Heart left ventricle (tissue), 16 donors: ENCODE measurements around the gene QPRT. TPM values are rescaled to one million over a fixed set of nuclear protein-coding genes. Genes with fewer than 3 reads are reported as not detected.

Experiments used
- ATAC-seq, 4 donors: fragments of 200-7000 bp; cut with Tn5 transposase; one replicate each; pipeline ENCODE4 v1.9.1; 2020 to 2022; ENCODE audit warnings: moderate library complexity in 4 of 4, mild to moderate bottlenecking in 3 of 4, moderate number of reproducible peaks in 1 of 4
- DNase-seq, 5 donors: peaks; one replicate each; pipeline ENCODE4 v3.0.0-alpha.2; 2020
- H3K27ac ChIP-seq, 12 donors: fragments of 200-600 bp; sonication (generic) in 4 of 12; one replicate each; pipeline versions ENCODE4 v1.5.0 to v1.8.0; 2016 to 2022; ENCODE audit warnings: mild to moderate bottlenecking in 2 of 12
- H3K27me3 ChIP-seq, 9 donors: fragments of 200-600 bp; sonication (generic) in 2 of 9; one replicate each; pipeline versions ENCODE4 v1.5.1 to v1.8.0; 2016 to 2022; ENCODE audit warnings: mild to moderate bottlenecking in 3 of 9
- H3K36me3 ChIP-seq, 9 donors: fragments of 200-600 bp; sonication (generic) in 2 of 9; one replicate each; pipeline versions ENCODE4 v1.5.0 to v1.8.0; 2018 to 2022; ENCODE audit warnings: mild to moderate bottlenecking in 2 of 9
- H3K4me1 ChIP-seq, 12 donors: fragments of 200-600 bp; sonication (generic) in 4 of 12; one replicate each; pipeline versions ENCODE4 v1.5.0 to v1.8.0; 2016 to 2022; ENCODE audit warnings: mild to moderate bottlenecking in 3 of 12
- H3K4me3 ChIP-seq, 12 donors: fragments of 200-600 bp; sonication (generic) in 4 of 12; one replicate each; pipeline versions ENCODE4 v1.5.0 to v1.8.0; 2017 to 2022; ENCODE audit warnings: mild to moderate bottlenecking in 9 of 12, moderate library complexity in 4 of 12
- H3K9me3 ChIP-seq, 12 donors: fragments of 200-600 bp; sonication (generic) in 4 of 12; one replicate each; pipeline versions ENCODE4 v1.5.0 to v1.8.0; 2016 to 2022; ENCODE audit warnings: mild to moderate bottlenecking in 1 of 12
- POLR2A ChIP-seq, 2 donors: fragments of 450-650 bp; IDR thresholded peaks; one replicate each; pipeline ENCODE4 v1.6.1; 2017; ENCODE audit warnings: antibody characterized with exemption in 2 of 2, mild to moderate bottlenecking in 2 of 2, moderate library complexity in 2 of 2
- WGBS, 4 donors: extraction: QIAGEN DNeasy Blood & Tissue Kit in 2 of 4; methylation state at CpG; one replicate each; pipeline versions ENCODE4 v1.1.5 to v1.1.7; 2013 to 2018; 5-methylcytosine and 5-hydroxymethylcytosine counted together
- intact Hi-C, 10 donors: fragments of 100-400 bp; cut with DNase I; formaldehyde crosslinking; loops; one replicate each; pipeline versions ENCODE4 v1.11.1 to v1.14.2; 2022
- polyA plus RNA-seq, 2 donors: library from polyadenylated mRNA; stranded (reverse); fragments of 200-250 nt; gene quantifications; one replicate each; pipeline ENCODE4 v1.2.3, GENCODE V29; 2013
- total RNA-seq, 9 donors: library from RNA; depleted of rRNA in 2 of 9; stranded (reverse); fragments of >200 nt in 2 of 9; fragmentation: NEBNext Ultra II Directional in 3 of 9; extraction: Animal tissue kit (Norgen Biotek cat#: 25700) in 3 of 9; gene quantifications; one replicate each; pipeline versions ENCODE4 v1.1.0 to v1.2.4, GENCODE V29; 2016 to 2023
- TF ChIP-seq, protein P1 (sequence below), 12 donors: fragments of 200-600 bp; sonication (generic) in 4 of 12; IDR thresholded peaks; one replicate each; pipeline versions ENCODE4 v1.5.0 to v1.8.0; 2018 to 2022; ENCODE audit warnings: antibody characterized with exemption in 12 of 12, mild to moderate bottlenecking in 5 of 12
- donor health status: ischemic (EF 13 %, LVEDD 7.1; RV severe dilation, severe dysfunction).
- donor health status: healthy with polysubstance abuse.
- donor health status: DM: no; HTN: yes; CAD: no.
- donor health status: DM: no; HTN: no; CAD: no.
- donor health status: ischemic (EF 25% LVEDD 6.9; RV normal size, moderate dysfunction).
- donor health status: ischemic (EF 25% LVEDD 5.7; RV mildly dilated, moderate dysfunction).
- donor health status: healthy.
- donor health status: DM: yes; HTN: yes; CAD: no.
- donor health status: ischemic (EF 35%, LVEDD 5.7; RV mildly dilated, moderate dysfunction).
- donor health status: nonischemic (EF 11% LVEDD 7.7; RV severe dilation, severe dysfunction).
- donor health status: DM: yes; HTN: yes; CAD: no.
- donor health status: PGD.
- donor health status: ischemic (EF 29% LVEDD 5.4; RV normal size, mild dysfunction).
- donor health status: nonischemic (EF 23%, LVEDD 6.1; RV moderate dilation, normal function).

QPRT gene
- total and polyA plus RNA-seq, 11 donors, result 3.6 to 36.5 (median 23.1) TPM

DNA sequence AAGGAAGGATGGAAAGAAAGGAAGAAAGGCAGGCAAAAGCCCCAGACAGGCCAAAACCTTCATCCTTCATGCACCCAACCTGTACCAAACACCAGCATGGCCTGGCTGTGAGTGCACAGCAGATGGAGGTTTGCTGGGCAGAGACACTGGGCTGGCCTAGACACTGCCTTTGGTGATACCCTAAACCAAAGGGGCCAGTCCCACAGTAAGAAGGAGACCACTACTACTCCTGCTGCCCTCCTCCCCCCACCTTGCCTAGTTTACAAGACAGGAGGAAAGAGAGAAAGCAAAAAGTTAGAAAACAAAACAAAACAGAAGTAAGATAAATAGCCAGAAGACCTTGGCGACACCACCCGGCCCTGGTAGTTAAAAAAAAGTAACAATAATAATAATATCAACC lies 19.1 kb downstream of the QPRT start:
- Histone ChIP-seq H3K27ac (no peak overlapping the region), H3K4me1 (peaks cover 0 to 7% (median 0%) of the 10 kb centered on the region in 12 donors), H3K4me3 (no peak overlapping the region), H3K27me3 (no peaks in the 10 kb centered on the region), H3K36me3 (no peaks in the 10 kb centered on the region), H3K9me3 (no peaks in the 10 kb centered on the region)
- TF ChIP-seq POLR2A (IDR thresholded peaks at IDR 0.05), result no peak
- TF ChIP-seq, protein P1, sequence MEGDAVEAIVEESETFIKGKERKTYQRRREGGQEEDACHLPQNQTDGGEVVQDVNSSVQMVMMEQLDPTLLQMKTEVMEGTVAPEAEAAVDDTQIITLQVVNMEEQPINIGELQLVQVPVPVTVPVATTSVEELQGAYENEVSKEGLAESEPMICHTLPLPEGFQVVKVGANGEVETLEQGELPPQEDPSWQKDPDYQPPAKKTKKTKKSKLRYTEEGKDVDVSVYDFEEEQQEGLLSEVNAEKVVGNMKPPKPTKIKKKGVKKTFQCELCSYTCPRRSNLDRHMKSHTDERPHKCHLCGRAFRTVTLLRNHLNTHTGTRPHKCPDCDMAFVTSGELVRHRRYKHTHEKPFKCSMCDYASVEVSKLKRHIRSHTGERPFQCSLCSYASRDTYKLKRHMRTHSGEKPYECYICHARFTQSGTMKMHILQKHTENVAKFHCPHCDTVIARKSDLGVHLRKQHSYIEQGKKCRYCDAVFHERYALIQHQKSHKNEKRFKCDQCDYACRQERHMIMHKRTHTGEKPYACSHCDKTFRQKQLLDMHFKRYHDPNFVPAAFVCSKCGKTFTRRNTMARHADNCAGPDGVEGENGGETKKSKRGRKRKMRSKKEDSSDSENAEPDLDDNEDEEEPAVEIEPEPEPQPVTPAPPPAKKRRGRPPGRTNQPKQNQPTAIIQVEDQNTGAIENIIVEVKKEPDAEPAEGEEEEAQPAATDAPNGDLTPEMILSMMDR (IDR thresholded peaks at IDR 0.05), result no peak
- ATAC-seq (no peak), DNase-seq (no peak)
- intact Hi-C loops, result loop anchor here in 3 of 10 donors (5.0 to 10.0 kb wide), 3 partner anchors 77 to 324 kb away; partner anchors contain the start of genes C16orf92 (in 2 of the 3) and ZG16 (in 1 of the 3)
- 78 to 87% (median 83%) methylated on average over 2 of the region's 2 CpGs for WGBS, 4 donors

DNA sequence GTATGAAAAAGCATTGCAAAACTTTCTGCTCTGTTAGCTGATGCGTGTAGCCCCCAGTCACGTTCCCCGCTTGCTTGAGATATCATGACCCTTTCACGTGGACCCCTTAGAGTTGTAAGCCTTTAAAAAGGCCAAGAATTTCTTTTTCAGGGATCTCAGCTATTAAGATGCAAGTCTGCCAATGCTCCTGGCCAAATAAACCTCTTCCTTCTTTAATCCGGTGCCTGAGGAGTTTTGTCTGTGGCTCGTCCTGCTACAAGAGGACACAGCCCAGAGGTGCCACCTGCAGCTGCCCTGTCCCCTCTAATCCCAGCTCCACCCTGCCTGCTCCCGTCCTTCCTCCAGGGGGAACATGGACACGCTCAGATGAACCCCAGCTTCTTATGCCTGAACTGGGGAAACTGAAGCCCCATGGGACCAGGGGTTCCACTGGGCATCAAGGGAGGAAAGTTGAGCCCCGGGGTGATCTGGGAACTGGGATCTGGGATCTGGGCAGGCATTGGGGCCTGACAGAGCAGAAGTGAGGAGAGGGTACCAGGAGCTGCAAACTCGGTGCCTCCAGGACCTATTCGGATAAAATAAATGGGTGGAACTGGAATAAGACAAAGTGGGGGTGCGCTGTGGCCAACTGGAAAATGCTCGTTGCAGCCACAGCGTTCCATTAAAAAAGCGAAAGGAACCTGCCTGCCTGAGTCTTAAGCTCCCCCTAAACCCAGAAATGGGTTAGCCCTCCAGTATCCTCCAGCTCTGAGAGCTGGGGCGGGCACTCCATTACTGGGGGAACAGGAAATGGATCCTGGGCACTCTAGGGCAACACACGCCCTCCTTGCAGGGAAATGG lies 19.7 kb downstream of the QPRT start:
- WGBS, 4 donors, result 87 to 92% (median 89%) methylated on average over 16 to 17 of the region's 17 CpGs
- no peaks in the 10 kb centered on the region for H3K36me3 ChIP-seq
- no peak overlapping the region for H3K4me3 ChIP-seq
- H3K9me3 ChIP-seq, result no peaks in the 10 kb centered on the region
- TF ChIP-seq, protein P1 (IDR thresholded peaks at IDR 0.05), result no peak
- no peak for TF ChIP-seq POLR2A (IDR thresholded peaks at IDR 0.05)
- ATAC-seq, result no peak
- no peak for DNase-seq
- intact Hi-C loops, result loop anchor here in 3 of 10 donors (5.0 to 10.0 kb wide), 3 partner anchors 76 to 324 kb away; partner anchors contain the start of genes C16orf92 (in 2 of the 3) and ZG16 (in 1 of the 3)
- H3K27ac ChIP-seq, result no peak overlapping the region
- H3K4me1 ChIP-seq, result peaks cover 0 to 7% (median 0%) of the 10 kb centered on the region in 12 donors
- H3K27me3 ChIP-seq, result no peaks in the 10 kb centered on the region

DNA sequence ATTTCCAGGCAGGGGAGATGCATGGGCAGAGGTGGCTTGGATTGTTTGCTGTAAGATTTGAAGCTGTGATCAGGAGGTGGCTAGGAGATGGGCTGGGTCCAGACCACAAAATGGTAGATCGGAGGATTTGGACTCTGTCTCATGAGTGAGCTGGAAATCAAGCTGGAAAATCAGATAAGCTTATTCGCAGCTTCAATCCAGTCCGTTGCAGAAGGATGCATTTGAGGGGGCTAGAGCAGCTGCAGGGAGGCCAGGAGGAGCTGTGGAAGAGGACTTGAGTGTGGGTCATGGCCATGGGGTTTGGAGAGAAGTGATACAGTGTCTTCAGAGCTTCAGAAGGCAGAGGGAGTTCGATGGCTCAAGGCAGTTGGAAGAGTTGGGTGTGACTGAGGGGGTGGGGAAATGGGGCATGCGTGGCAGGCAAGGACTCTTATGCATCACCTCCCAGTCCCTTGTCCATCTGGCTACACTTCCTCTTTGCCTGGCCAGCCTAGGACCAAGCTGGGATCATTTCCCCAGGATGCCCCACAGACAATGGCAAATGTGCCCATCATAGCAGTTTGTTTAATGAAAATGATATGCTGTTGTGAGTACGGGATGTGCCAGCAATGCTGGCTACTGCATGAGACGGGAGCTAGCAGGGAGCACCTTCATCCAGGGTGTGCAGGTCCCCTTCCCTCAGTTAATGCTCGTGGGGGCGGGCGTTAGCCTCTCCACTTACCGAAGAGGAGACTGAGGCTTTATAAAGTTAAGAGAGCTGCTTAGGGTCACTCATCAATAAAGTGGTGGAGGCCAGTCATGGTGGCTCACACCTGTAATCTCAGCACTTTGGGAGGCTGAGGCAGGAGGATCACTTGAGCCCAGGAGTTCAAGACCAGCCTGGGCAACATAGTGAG lies 20.6 kb downstream of the QPRT start:
- Histone ChIP-seq H3K27ac (no peak overlapping the region), H3K27me3 (no peaks in the 10 kb centered on the region), H3K9me3 (no peaks in the 10 kb centered on the region), H3K4me1 (peaks cover 0 to 7% (median 0%) of the 10 kb centered on the region in 12 donors), H3K36me3 (no peaks in the 10 kb centered on the region), H3K4me3 (no peak overlapping the region)
- 68 to 75% (median 72%) methylated on average over 11 of the region's 11 CpGs for WGBS, 4 donors
- ATAC-seq, result no peak
- TF ChIP-seq POLR2A (IDR thresholded peaks at IDR 0.05), result no peak
- TF ChIP-seq, protein P1 (IDR thresholded peaks at IDR 0.05), result no peak
- intact Hi-C loops, result loop anchor here (1.0 to 10.0 kb wide), 9 partner anchors 75 to 325 kb away; partner anchors contain the start of genes C16orf92 (in 7 of the 10), PAGR1 (in 1 of the 10), PRRT2 (in 1 of the 10) and ZG16 (in 1 of the 10)
- no peak for DNase-seq
